HG03520 (cell line): ENCODE data around the gene LMX1B.
"Not testable (repeated sequence)": the region's sequence is repeated elsewhere in the genome, so short reads cannot be mapped to it uniquely, and the experiment has no call there.

Source experiments
- ATAC-seq: cut with Tn5 transposase; IDR thresholded peaks from one replicate; pipeline ENCODE4 v1.9.1; 2021; ENCODE audit warnings: mild to moderate bottlenecking, moderate library complexity; ENCODE audit not compliant: unreplicated experiment

Gene LMX1B

GRCh38 chr9:126613651-126614050 is at the start of gene LMX1B:
Gene LMX1B, plus strand, starts transcription at chr9:126613928. Its CDS starts 522 bp downstream, at chr9:126614450.
- ATAC-seq: no peak

GRCh38 chr9:126564128-126564527 is 49.6 kb upstream of the LMX1B start:
- no peak for ATAC-seq

- ATAC-seq: no peak
These were observed 49.0 kb upstream of the LMX1B start for GRCh38 chr9:126564716-126565115.

- no peak for ATAC-seq
These were observed 48.2 kb upstream of the LMX1B start for GRCh38 chr9:126565336-126566128.

GRCh38 chr9:126569036-126569435 is 44.7 kb upstream of the LMX1B start:
- no peak for ATAC-seq

GRCh38 chr9:126578029-126578428 is 35.7 kb upstream of the LMX1B start:
- no peak for ATAC-seq

- not testable (repeated sequence) for ATAC-seq
These were observed 33.4 kb upstream of the LMX1B start for GRCh38 chr9:126580319-126580718.

- ATAC-seq: no peak
These were observed 31.8 kb upstream of the LMX1B start for GRCh38 chr9:126581893-126582292.

- ATAC-seq: no peak
These were observed 31.3 kb upstream of the LMX1B start for GRCh38 chr9:126582427-126582826.

GRCh38 chr9:126583144-126583760 is 30.5 kb upstream of the LMX1B start:
- no peak for ATAC-seq

GRCh38 chr9:126584611-126585010 is 29.1 kb upstream of the LMX1B start:
- ATAC-seq: no peak

- no peak for ATAC-seq
These were observed 27.5 kb upstream of the LMX1B start for GRCh38 chr9:126586236-126586635.

- ATAC-seq: no peak
These were observed 26.2 kb upstream of the LMX1B start for GRCh38 chr9:126587187-126588185.

GRCh38 chr9:126588491-126589168 is 25.1 kb upstream of the LMX1B start:
- no peak for ATAC-seq

GRCh38 chr9:126589349-126589748 is 24.4 kb upstream of the LMX1B start:
- no peak for ATAC-seq

- ATAC-seq: no peak
These were observed 22.6 kb upstream of the LMX1B start for GRCh38 chr9:126591083-126591482.

- no peak for ATAC-seq
These were observed 21.8 kb upstream of the LMX1B start for GRCh38 chr9:126591922-126592321.

GRCh38 chr9:126592461-126592860 is 21.3 kb upstream of the LMX1B start:
- no peak for ATAC-seq

- no peak for ATAC-seq
These were observed 17.7 kb upstream of the LMX1B start for GRCh38 chr9:126595982-126596381.

- ATAC-seq: no peak
These were observed 14.6 kb upstream of the LMX1B start for GRCh38 chr9:126599047-126599650.
